GM12872 (cell line): ENCODE measurements around the gene CRYGN.

Source experiments
- CTCF ChIP-seq: IDR thresholded peaks from 3 replicates; pipeline ENCODE4 v1.5.1; 2011; ENCODE audit warnings: low read depth, mild to moderate bottlenecking, low read length, moderate library complexity; ENCODE audit not compliant: insufficient read depth

The CRYGN gene

GRCh38 chr7:151422212-151422611 lies 17.7 kb downstream of the CRYGN start:
- TF ChIP-seq CTCF: no peak

- no peak for TF ChIP-seq CTCF
Measured at GRCh38 chr7:151420144-151420543, 19.8 kb downstream of the CRYGN start.

- no peak for TF ChIP-seq CTCF
Measured at GRCh38 chr7:151416941-151417315, 23.0 kb downstream of the CRYGN start.

- TF ChIP-seq CTCF: no peak
Measured at GRCh38 chr7:151416112-151416940, 23.6 kb downstream of the CRYGN start.

- no peak for TF ChIP-seq CTCF
Measured at GRCh38 chr7:151415375-151416105, 24.4 kb downstream of the CRYGN start.

- TF ChIP-seq CTCF: no peak
Measured at GRCh38 chr7:151413241-151413640, 26.7 kb downstream of the CRYGN start.

GRCh38 chr7:151412318-151412717 lies 27.6 kb downstream of the CRYGN start:
- no peak for TF ChIP-seq CTCF
